WTC11 (cell line): ENCODE data around the gene PHC2. TPM values are rescaled to one million over a fixed set of nuclear protein-coding genes. Genes with fewer than 3 reads are reported as not detected.
"Not testable (repeated sequence)": the region's sequence is repeated elsewhere in the genome, so short reads cannot be mapped to it uniquely, and the experiment has no call there.

Experiments used
- ATAC-seq: fragments of 200-7000 bp; cut with Tn5 transposase; 2 replicates; pipeline ENCODE4 v1.10.0; 2021; ENCODE audit warnings: mild to moderate bottlenecking, moderate library complexity
- CTCF ChIA-PET: fragments of 300-600 bp; sonication (Branson Sonifier 250); formaldehyde crosslinking; loops from one replicate; lab custom pipeline; 2021; ENCODE audit warnings: antibody characterized with exemption; lab: Charles Lee
- POLR2A ChIA-PET: fragments of 350-600 bp; sonication (Branson Sonifier 250); formaldehyde crosslinking; loops from one replicate; lab custom pipeline; 2021; ENCODE audit warnings: antibody characterized with exemption; lab: Charles Lee
- DNase-seq: peaks from one replicate; pipeline ENCODE4 v3.0.0; 2021; ENCODE audit warnings: low spot score
- H3K27ac Mint-ChIP-seq: 2 replicates; pipeline ENCODE4 v1.8.0; 2021; ENCODE audit warnings: mixed read lengths
- H3K27me3 Mint-ChIP-seq: 2 replicates; pipeline ENCODE4 v1.8.0; 2021; ENCODE audit warnings: low read depth, mild to moderate bottlenecking, moderate library complexity, mixed read lengths
- H3K36me3 Mint-ChIP-seq: 2 replicates; pipeline ENCODE4 v1.8.0; 2021; ENCODE audit warnings: mixed read lengths
- H3K4me1 Mint-ChIP-seq: 2 replicates; pipeline ENCODE4 v1.8.0; 2022; ENCODE audit warnings: mixed read lengths
- H3K4me3 Mint-ChIP-seq: 2 replicates; pipeline ENCODE4 v1.8.0; 2021; ENCODE audit warnings: mild to moderate bottlenecking, moderate library complexity, mixed read lengths
- H3K9me3 Mint-ChIP-seq: 2 replicates; pipeline ENCODE4 v1.8.0; 2021; ENCODE audit warnings: mixed read lengths
- CREM ChIP-seq: sonication (generic); formaldehyde crosslinking; IDR thresholded peaks from 2 replicates; pipeline ENCODE4 v1.8.1; 2022; ENCODE audit warnings: mild to moderate bottlenecking, missing genetic modification reagents, moderate library complexity
- IRF2 ChIP-seq: sonication (generic); formaldehyde crosslinking; IDR thresholded peaks from 2 replicates; pipeline ENCODE4 v1.8.0; 2022; ENCODE audit warnings: low read depth, missing genetic modification reagents, borderline replicate concordance
- ZNF423 ChIP-seq: fragments of 250-450 bp; sonication (Bioruptor Pico); IDR thresholded peaks from 2 replicates; pipeline ENCODE4 v2.1.2; 2022; ENCODE audit warnings: mild to moderate bottlenecking, moderate library complexity
- total RNA-seq: library from RNA; stranded (reverse); gene quantifications from 3 replicates; pipeline ENCODE4 v1.2.3, GENCODE V29; 2021
- TF ChIP-seq, protein P1 (sequence below): sonication (generic); formaldehyde crosslinking; IDR thresholded peaks from 2 replicates; pipeline ENCODE4 v1.8.1; 2022; ENCODE audit warnings: mild to moderate bottlenecking, missing genetic modification reagents, moderate library complexity, borderline replicate concordance
- TF ChIP-seq, protein P2 (sequence below): fragments of 200-600 bp; IDR thresholded peaks from 2 replicates; pipeline ENCODE4 v1.8.0; 2022; ENCODE audit warnings: antibody characterized with exemption
- TF ChIP-seq, protein P3 (sequence below): sonication (generic); formaldehyde crosslinking; conservative IDR thresholded peaks from 2 replicates; pipeline ENCODE4 v1.8.1; 2023; ENCODE audit warnings: mild to moderate bottlenecking, low read depth, missing genetic modification reagents, moderate library complexity
- TF ChIP-seq, protein P4 (sequence below): fragments of 250-450 bp; sonication (Bioruptor Pico); IDR thresholded peaks from 2 replicates; pipeline ENCODE4 v2.1.2; 2022; ENCODE audit warnings: mild to moderate bottlenecking, moderate library complexity
- TF ChIP-seq, protein P5 (sequence below): sonication (generic); formaldehyde crosslinking; IDR thresholded peaks from 2 replicates; pipeline ENCODE4 v1.8.1; 2023; ENCODE audit warnings: mild to moderate bottlenecking, moderate library complexity, missing genetic modification reagents

PHC2 gene
- total RNA-seq, 1 experiment from 2014 or later: 7.0 TPM

DNA sequence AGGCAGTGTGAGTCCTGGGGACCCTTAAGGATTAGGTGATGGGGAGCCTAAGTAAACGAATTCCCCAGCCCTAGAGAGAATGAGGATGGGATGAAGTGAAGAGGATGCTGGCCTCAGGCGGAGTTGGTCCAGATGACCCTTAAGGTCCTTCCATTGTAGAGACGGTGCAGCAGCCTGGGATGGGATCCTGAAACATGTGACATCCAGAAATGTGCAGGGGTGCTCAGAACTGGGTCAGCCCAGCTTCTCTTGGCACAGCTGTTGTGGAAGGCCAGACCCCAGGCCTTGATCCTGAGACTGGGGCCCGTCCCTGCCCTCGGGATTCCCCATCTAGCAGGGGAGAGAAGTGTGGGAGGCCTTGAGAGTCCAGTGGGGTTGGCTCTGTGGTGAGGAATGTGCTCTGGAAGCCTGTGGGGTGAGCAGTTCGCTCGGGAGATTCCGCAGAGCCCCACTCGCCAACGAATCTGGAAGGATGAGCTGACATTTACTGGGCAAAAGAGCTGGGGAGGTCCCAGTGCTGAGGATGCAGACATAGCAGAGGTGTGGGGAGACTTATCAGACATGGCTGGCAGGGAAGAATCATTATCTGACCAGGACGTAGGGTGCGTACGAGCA, 138.1 kb downstream of the PHC2 start:
- ChIA-PET CTCF (interaction anchor here (0.5 to 1.1 kb wide), 3 partner anchors 155 to 178 kb away, joined by 3 to 4 read pairs (median 3); no protein-coding TSS in a partner anchor), POLR2A (no interaction called here)
- DNase-seq: no peak
- H3K4me1 Mint-ChIP-seq: peaks cover 7% of the 10 kb centered on the region
- H3K4me3 Mint-ChIP-seq: no peak overlapping the region
- peaks cover 3% of the 10 kb centered on the region; the same call in 1 of the 2 replicates for H3K9me3 Mint-ChIP-seq
- no peak for TF ChIP-seq ZNF423 (CRISPR knock-in tag)
- TF ChIP-seq, protein P1, sequence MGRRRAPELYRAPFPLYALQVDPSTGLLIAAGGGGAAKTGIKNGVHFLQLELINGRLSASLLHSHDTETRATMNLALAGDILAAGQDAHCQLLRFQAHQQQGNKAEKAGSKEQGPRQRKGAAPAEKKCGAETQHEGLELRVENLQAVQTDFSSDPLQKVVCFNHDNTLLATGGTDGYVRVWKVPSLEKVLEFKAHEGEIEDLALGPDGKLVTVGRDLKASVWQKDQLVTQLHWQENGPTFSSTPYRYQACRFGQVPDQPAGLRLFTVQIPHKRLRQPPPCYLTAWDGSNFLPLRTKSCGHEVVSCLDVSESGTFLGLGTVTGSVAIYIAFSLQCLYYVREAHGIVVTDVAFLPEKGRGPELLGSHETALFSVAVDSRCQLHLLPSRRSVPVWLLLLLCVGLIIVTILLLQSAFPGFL (CRISPR knock-in tag): no peak
- TF ChIP-seq, protein P2, sequence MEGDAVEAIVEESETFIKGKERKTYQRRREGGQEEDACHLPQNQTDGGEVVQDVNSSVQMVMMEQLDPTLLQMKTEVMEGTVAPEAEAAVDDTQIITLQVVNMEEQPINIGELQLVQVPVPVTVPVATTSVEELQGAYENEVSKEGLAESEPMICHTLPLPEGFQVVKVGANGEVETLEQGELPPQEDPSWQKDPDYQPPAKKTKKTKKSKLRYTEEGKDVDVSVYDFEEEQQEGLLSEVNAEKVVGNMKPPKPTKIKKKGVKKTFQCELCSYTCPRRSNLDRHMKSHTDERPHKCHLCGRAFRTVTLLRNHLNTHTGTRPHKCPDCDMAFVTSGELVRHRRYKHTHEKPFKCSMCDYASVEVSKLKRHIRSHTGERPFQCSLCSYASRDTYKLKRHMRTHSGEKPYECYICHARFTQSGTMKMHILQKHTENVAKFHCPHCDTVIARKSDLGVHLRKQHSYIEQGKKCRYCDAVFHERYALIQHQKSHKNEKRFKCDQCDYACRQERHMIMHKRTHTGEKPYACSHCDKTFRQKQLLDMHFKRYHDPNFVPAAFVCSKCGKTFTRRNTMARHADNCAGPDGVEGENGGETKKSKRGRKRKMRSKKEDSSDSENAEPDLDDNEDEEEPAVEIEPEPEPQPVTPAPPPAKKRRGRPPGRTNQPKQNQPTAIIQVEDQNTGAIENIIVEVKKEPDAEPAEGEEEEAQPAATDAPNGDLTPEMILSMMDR: no peak
- TF ChIP-seq, protein P3, sequence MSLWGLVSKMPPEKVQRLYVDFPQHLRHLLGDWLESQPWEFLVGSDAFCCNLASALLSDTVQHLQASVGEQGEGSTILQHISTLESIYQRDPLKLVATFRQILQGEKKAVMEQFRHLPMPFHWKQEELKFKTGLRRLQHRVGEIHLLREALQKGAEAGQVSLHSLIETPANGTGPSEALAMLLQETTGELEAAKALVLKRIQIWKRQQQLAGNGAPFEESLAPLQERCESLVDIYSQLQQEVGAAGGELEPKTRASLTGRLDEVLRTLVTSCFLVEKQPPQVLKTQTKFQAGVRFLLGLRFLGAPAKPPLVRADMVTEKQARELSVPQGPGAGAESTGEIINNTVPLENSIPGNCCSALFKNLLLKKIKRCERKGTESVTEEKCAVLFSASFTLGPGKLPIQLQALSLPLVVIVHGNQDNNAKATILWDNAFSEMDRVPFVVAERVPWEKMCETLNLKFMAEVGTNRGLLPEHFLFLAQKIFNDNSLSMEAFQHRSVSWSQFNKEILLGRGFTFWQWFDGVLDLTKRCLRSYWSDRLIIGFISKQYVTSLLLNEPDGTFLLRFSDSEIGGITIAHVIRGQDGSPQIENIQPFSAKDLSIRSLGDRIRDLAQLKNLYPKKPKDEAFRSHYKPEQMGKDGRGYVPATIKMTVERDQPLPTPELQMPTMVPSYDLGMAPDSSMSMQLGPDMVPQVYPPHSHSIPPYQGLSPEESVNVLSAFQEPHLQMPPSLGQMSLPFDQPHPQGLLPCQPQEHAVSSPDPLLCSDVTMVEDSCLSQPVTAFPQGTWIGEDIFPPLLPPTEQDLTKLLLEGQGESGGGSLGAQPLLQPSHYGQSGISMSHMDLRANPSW (CRISPR knock-in tag): no peak
- H3K36me3 Mint-ChIP-seq: peaks cover 27% of the 10 kb centered on the region
- ATAC-seq: no peak
- H3K27me3 Mint-ChIP-seq: no peaks in the 10 kb centered on the region
- no peak overlapping the region for H3K27ac Mint-ChIP-seq

DNA sequence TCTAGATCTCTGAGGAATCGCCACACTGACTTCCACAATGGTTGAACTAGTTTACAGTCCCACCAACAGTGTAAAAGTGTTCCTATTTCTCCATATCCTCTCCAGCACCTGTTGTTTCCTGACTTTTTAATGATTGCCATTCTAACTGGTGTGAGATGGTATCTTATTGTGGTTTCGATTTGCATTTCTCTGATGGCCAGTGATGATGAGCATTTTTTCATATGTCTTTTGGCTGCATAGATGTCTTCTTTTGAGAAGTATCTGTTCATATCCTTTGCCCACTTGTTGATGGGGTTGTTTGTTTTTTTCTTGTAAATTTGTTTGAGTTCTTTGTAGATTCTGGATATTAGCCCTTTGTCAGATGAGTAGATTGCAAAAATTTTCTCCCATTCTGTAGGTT, 140.3 kb downstream of the PHC2 start:
- peaks cover 14% of the 10 kb centered on the region for H3K36me3 Mint-ChIP-seq
- DNase-seq, CTCF ChIA-PET, H3K4me1 Mint-ChIP-seq, H3K27me3 Mint-ChIP-seq, H3K27ac Mint-ChIP-seq, POLR2A ChIA-PET, ATAC-seq, H3K9me3 Mint-ChIP-seq, H3K4me3 Mint-ChIP-seq: not testable (repeated sequence)

DNA sequence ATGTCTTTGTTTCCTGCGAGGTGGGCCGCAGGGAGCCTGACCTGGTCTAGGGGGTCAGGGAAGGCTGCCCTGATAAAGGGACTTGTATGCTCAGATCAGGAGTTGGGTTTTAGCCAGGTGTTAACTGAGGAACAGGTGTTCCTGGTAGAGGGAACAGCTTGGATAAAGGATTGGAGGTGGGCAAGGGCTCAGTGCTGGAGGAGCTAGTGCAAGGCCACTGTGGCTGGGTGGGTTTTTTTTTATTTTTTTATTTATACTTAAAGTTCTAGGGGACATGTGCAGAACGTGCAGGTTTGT, 141.1 kb downstream of the PHC2 start:
- TF ChIP-seq, protein P4, sequence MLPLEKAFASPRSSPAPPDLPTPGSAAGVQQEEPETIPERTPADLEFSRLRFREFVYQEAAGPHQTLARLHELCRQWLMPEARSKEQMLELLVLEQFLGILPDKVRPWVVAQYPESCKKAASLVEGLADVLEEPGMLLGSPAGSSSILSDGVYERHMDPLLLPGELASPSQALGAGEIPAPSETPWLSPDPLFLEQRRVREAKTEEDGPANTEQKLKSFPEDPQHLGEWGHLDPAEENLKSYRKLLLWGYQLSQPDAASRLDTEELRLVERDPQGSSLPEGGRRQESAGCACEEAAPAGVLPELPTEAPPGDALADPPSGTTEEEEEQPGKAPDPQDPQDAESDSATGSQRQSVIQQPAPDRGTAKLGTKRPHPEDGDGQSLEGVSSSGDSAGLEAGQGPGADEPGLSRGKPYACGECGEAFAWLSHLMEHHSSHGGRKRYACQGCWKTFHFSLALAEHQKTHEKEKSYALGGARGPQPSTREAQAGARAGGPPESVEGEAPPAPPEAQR (CRISPR knock-in tag): no peak
- TF ChIP-seq, protein P5, sequence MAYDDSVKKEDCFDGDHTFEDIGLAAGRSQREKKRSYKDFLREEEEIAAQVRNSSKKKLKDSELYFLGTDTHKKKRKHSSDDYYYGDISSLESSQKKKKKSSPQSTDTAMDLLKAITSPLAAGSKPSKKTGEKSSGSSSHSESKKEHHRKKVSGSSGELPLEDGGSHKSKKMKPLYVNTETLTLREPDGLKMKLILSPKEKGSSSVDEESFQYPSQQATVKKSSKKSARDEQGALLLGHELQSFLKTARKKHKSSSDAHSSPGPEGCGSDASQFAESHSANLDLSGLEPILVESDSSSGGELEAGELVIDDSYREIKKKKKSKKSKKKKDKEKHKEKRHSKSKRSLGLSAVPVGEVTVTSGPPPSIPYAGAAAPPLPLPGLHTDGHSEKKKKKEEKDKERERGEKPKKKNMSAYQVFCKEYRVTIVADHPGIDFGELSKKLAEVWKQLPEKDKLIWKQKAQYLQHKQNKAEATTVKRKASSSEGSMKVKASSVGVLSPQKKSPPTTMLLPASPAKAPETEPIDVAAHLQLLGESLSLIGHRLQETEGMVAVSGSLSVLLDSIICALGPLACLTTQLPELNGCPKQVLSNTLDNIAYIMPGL (CRISPR knock-in tag): no peak
- TF ChIP-seq CREM (no peak), IRF2 (CRISPR knock-in tag) (no peak)
- Mint-ChIP-seq H3K9me3 (peaks cover 3% of the 10 kb centered on the region; the same call in 1 of the 2 replicates), H3K36me3 (peaks cover 12% of the 10 kb centered on the region), H3K27me3 (no peaks in the 10 kb centered on the region), H3K4me3 (no peak overlapping the region), H3K27ac (no peak overlapping the region), H3K4me1 (peaks cover 2% of the 10 kb centered on the region; the same call in 1 of the 2 replicates)
- no peak for ATAC-seq
- DNase-seq: no peak
- CTCF ChIA-PET: no interaction called here
- POLR2A ChIA-PET: no interaction called here
